CD4-positive, alpha-beta T cell treated with Interferon alpha-2 for 1 hour (primary cell): ENCODE results near the gene PATL1.
"Not testable (repeated sequence)": the region's sequence is repeated elsewhere in the genome, so short reads cannot be mapped to it uniquely, and the experiment has no call there.

Source experiments
- DNase-seq, 2 donors: peaks; one replicate each; pipeline ENCODE4 v3.0.0-alpha.2; 2020 to 2022

PATL1 gene

GRCh38 chr11:59668950-59669610, at the start of gene PATL1:
PATL1 (minus strand) TSS chr11:59669037; CDS start chr11:59668895, 142 bp downstream.
- DNase-seq = peak; percentile 99

- DNase-seq = no peak
Measured at GRCh38 chr11:59716051-59716450, 47.2 kb upstream of the PATL1 start.

- no peak for DNase-seq
Measured at GRCh38 chr11:59713745-59714144, 44.9 kb upstream of the PATL1 start, which contains the start of gene OR10V1. OR10V1 (minus strand) TSS chr11:59713845; CDS start chr11:59713845, 0 bp downstream.

- no peak for DNase-seq
Measured at GRCh38 chr11:59710136-59710847, 41.5 kb upstream of the PATL1 start.

- no peak for DNase-seq
Measured at GRCh38 chr11:59708537-59708936, 39.7 kb upstream of the PATL1 start.

GRCh38 chr11:59707371-59707770, 38.5 kb upstream of the PATL1 start:
- DNase-seq = no peak

- no peak for DNase-seq
Measured at GRCh38 chr11:59706518-59707285, 37.9 kb upstream of the PATL1 start.

GRCh38 chr11:59705294-59705693, 36.5 kb upstream of the PATL1 start:
- no peak for DNase-seq

- DNase-seq = not testable (repeated sequence)
Measured at GRCh38 chr11:59703515-59703914, 34.7 kb upstream of the PATL1 start.

- not testable (repeated sequence) for DNase-seq
Measured at GRCh38 chr11:59700157-59700556, 31.3 kb upstream of the PATL1 start.

GRCh38 chr11:59698506-59698905, 29.7 kb upstream of the PATL1 start:
- no peak for DNase-seq

GRCh38 chr11:59692915-59693314, 24.1 kb upstream of the PATL1 start:
- DNase-seq = no peak

- DNase-seq = no peak
Measured at GRCh38 chr11:59691156-59691555, 22.3 kb upstream of the PATL1 start.

- DNase-seq = no peak
Measured at GRCh38 chr11:59689015-59689414, 20.2 kb upstream of the PATL1 start.

GRCh38 chr11:59681260-59681725, 12.5 kb upstream of the PATL1 start:
- DNase-seq = not testable (repeated sequence)

GRCh38 chr11:59680287-59681154, 11.7 kb upstream of the PATL1 start:
- DNase-seq = peak; percentile 70 to 72

GRCh38 chr11:59679347-59679746, 10.5 kb upstream of the PATL1 start:
- DNase-seq = no peak

GRCh38 chr11:59678813-59679165, 10.0 kb upstream of the PATL1 start:
- DNase-seq = no peak

GRCh38 chr11:59678118-59678812, 9.4 kb upstream of the PATL1 start:
- DNase-seq = no peak

GRCh38 chr11:59676205-59676604, 7.4 kb upstream of the PATL1 start:
- DNase-seq = no peak

- no peak for DNase-seq
Measured at GRCh38 chr11:59674291-59674690, 5.5 kb upstream of the PATL1 start.

- DNase-seq = no peak
Measured at GRCh38 chr11:59673291-59673690, 4.5 kb upstream of the PATL1 start.
